OCI-LY1 (cell line): Measurements from ENCODE around the gene CCDC142.

Experiments used
- H2AFZ ChIP-seq: fragments of 200-600 bp; sonication (generic), shearing (Covaris generic); 2 replicates; pipeline ENCODE4 v1.6.0; 2014; ENCODE audit warnings: antibody characterized with exemption, mild to moderate bottlenecking, low read length
- H3F3A ChIP-seq: fragments of 200-600 bp; sonication (generic), shearing (Covaris generic); 2 replicates; pipeline ENCODE4 v1.6.0; 2014; ENCODE audit warnings: mild to moderate bottlenecking, antibody characterized with exemption, low read length, moderate library complexity; ENCODE audit not compliant: insufficient read depth
- H3K27ac ChIP-seq: fragments of 200-600 bp; sonication (generic); 2 replicates; pipeline ENCODE4 v1.5.1; 2014; ENCODE audit warnings: low read length, mixed run types, mild to moderate bottlenecking, low read depth; ENCODE audit not compliant: poor library complexity, severe bottlenecking
- H3K27me3 ChIP-seq: fragments of 200-600 bp; sonication (generic); 2 replicates; pipeline ENCODE4 v1.6.0; 2014; ENCODE audit warnings: antibody characterized with exemption, mild to moderate bottlenecking, low read length, moderate library complexity; ENCODE audit not compliant: insufficient read depth
- H3K36me3 ChIP-seq: fragments of 200-600 bp; sonication (generic); 2 replicates; pipeline ENCODE4 v1.6.1; 2014; ENCODE audit warnings: mild to moderate bottlenecking, antibody characterized with exemption, low read length, moderate library complexity, mixed read lengths; ENCODE audit not compliant: insufficient read depth
- H3K4me1 ChIP-seq: fragments of 200-600 bp; sonication (generic); 2 replicates; pipeline ENCODE4 v1.5.1; 2014; ENCODE audit warnings: mild to moderate bottlenecking, low read length, moderate library complexity; ENCODE audit not compliant: insufficient read depth, severe bottlenecking
- H3K4me2 ChIP-seq: fragments of 200-600 bp; sonication (generic), shearing (Covaris generic); 2 replicates; pipeline ENCODE4 v1.6.1; 2014; ENCODE audit warnings: low read length
- H3K4me3 ChIP-seq: fragments of 200-600 bp; sonication (generic); 2 replicates; pipeline ENCODE4 v1.5.1; 2014; ENCODE audit warnings: low read length, low read depth, mild to moderate bottlenecking, mixed read lengths; ENCODE audit not compliant: poor library complexity, severe bottlenecking
- H3K79me2 ChIP-seq: fragments of 200-600 bp; shearing (Covaris generic); 2 replicates; pipeline ENCODE4 v1.6.1; 2016; ENCODE audit warnings: mixed run types, low read length, mixed read lengths; ENCODE audit not compliant: insufficient read depth
- H3K9ac ChIP-seq: fragments of 200-600 bp; sonication (generic), shearing (Covaris generic); 2 replicates; pipeline ENCODE4 v1.6.1; 2014; ENCODE audit warnings: mild to moderate bottlenecking, low read length, mixed read lengths
- H3K9me2 ChIP-seq: fragments of 200-600 bp; sonication (generic), shearing (Covaris generic); 2 replicates; pipeline ENCODE4 v1.6.1; 2014; ENCODE audit warnings: low read depth, mild to moderate bottlenecking, low read length, mixed read lengths
- H3K9me3 ChIP-seq: fragments of 200-600 bp; shearing (Covaris generic); 2 replicates; pipeline ENCODE4 v1.6.1; 2014; ENCODE audit warnings: low read length, mixed read lengths
- H4K20me1 ChIP-seq: fragments of 200-600 bp; sonication (generic), shearing (Covaris generic); 2 replicates; pipeline ENCODE4 v1.6.0; 2016; ENCODE audit warnings: mild to moderate bottlenecking, low read length; ENCODE audit not compliant: insufficient read depth
- EZH2 ChIP-seq: fragments of 200-600 bp; sonication (generic), shearing (Covaris generic); IDR thresholded peaks from 2 replicates; pipeline ENCODE4 v1.8.0; 2017; ENCODE audit warnings: borderline replicate concordance, mixed run types, mild to moderate bottlenecking, antibody characterized with exemption, low read length, moderate library complexity, mixed read lengths
- TF ChIP-seq, protein P1 (sequence below): fragments of 200-600 bp; sonication (generic), shearing (Covaris generic); IDR thresholded peaks from 2 replicates; pipeline ENCODE4 v1.5.1; 2017; ENCODE audit warnings: mild to moderate bottlenecking, antibody characterized with exemption, low read length, moderate library complexity, mixed read lengths

The CCDC142 gene

GRCh38 chr2:74507145-74507925 lies 24.5 kb upstream of the CCDC142 start, which contains the start of gene PCGF1:
TSS of gene PCGF1 (minus strand) at chr2:74507695. CDS start at chr2:74507668, 27 bp downstream.
- no peaks in the 10 kb centered on the region for H3F3A ChIP-seq
- H3K9me2 ChIP-seq: no peaks in the 10 kb centered on the region
- TF ChIP-seq, protein P1, sequence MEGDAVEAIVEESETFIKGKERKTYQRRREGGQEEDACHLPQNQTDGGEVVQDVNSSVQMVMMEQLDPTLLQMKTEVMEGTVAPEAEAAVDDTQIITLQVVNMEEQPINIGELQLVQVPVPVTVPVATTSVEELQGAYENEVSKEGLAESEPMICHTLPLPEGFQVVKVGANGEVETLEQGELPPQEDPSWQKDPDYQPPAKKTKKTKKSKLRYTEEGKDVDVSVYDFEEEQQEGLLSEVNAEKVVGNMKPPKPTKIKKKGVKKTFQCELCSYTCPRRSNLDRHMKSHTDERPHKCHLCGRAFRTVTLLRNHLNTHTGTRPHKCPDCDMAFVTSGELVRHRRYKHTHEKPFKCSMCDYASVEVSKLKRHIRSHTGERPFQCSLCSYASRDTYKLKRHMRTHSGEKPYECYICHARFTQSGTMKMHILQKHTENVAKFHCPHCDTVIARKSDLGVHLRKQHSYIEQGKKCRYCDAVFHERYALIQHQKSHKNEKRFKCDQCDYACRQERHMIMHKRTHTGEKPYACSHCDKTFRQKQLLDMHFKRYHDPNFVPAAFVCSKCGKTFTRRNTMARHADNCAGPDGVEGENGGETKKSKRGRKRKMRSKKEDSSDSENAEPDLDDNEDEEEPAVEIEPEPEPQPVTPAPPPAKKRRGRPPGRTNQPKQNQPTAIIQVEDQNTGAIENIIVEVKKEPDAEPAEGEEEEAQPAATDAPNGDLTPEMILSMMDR: peak; percentile 56
- no peak for TF ChIP-seq EZH2
- H3K4me2 ChIP-seq: peak within 1 kb of the TSS; percentile 95
- no peaks in the 10 kb centered on the region for H3K9me3 ChIP-seq
- H3K4me3 ChIP-seq: peak within 1 kb of the TSS; percentile 86
- peak within 1 kb of the TSS; percentile 90 for H3K9ac ChIP-seq
- peaks cover 6% of the 10 kb centered on the region; the same call in 1 of the 2 replicates for H3K27me3 ChIP-seq
- H3K4me1 ChIP-seq: peaks cover 37% of the 10 kb centered on the region
- no peaks in the 10 kb centered on the region for H4K20me1 ChIP-seq
- H3K79me2 ChIP-seq: no peaks in the 10 kb centered on the region
- peak within 1 kb of the TSS; percentile 39; the same call in 1 of the 2 replicates for H2AFZ ChIP-seq
- peaks cover 17% of the 10 kb centered on the region for H3K36me3 ChIP-seq
- peak within 1 kb of the TSS; percentile 95 for H3K27ac ChIP-seq

DNA sequence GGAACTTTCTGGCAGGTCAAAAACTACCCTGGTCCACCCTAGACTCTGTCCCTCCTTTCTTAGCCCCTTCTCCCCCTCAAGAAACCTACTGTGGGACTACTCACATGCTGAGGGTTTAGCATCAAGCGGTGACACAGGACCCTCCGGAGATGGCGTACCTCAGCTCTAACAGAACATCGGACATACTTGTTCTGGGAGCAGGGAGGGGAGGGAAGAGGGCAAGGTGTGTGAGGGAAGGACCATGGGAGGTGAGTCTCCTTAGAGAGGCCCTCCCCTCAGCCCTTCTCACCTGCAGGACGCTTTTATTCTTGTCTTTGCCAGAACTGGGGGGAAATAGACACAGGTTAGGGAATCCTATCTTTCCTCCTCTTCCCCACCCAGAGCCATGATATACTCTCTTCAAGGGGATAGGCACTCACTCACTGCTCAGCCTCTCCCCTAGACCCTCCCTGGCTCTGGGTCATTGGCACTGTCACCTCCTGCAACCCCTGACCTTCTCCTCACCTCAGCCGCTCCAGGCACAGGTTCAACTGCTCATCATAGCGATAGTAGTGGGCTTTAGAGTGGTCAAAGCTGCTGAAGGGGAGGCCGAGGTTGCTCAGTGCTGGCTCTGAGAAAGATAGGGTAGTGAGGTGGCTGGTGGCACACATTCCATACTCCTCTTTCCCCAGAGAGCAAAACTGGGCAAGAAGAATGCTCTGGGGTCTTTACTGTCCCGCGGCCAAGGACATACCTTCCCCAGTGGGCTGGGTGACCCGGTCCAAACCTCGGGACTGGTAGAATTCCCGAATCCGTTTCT lies 22.8 kb upstream of the CCDC142 start:
- Histone ChIP-seq H4K20me1 (no peaks in the 10 kb centered on the region), H3K4me1 (peaks cover 38% of the 10 kb centered on the region), H3K9me2 (no peaks in the 10 kb centered on the region), H3K4me2 (no peak overlapping the region), H3F3A (no peaks in the 10 kb centered on the region), H3K4me3 (no peak overlapping the region), H2AFZ (no peak overlapping the region), H3K27me3 (peaks cover 17% of the 10 kb centered on the region; the same call in 1 of the 2 replicates), H3K36me3 (peaks cover 17% of the 10 kb centered on the region), H3K9me3 (no peaks in the 10 kb centered on the region), H3K79me2 (no peaks in the 10 kb centered on the region), H3K9ac (no peak overlapping the region), H3K27ac (no peak overlapping the region)
- TF ChIP-seq, protein P1: no peak
- no peak for TF ChIP-seq EZH2

- Histone ChIP-seq H3K27ac (no peak overlapping the region), H3K4me2 (no peak overlapping the region), H3K4me1 (peaks cover 38% of the 10 kb centered on the region), H3K9me3 (no peaks in the 10 kb centered on the region), H3K4me3 (no peak overlapping the region), H3K9me2 (no peaks in the 10 kb centered on the region), H4K20me1 (no peaks in the 10 kb centered on the region), H3K27me3 (peaks cover 17% of the 10 kb centered on the region; the same call in 1 of the 2 replicates), H3K9ac (no peak overlapping the region), H3K79me2 (no peaks in the 10 kb centered on the region), H2AFZ (no peak overlapping the region), H3K36me3 (peaks cover 17% of the 10 kb centered on the region), H3F3A (no peaks in the 10 kb centered on the region)
- TF ChIP-seq, protein P1: no peak
- no peak for TF ChIP-seq EZH2
These were observed 21.8 kb upstream of the CCDC142 start for GRCh38 chr2:74504591-74504990.
